ENCODE measurements around the gene CDH13. TPM values are rescaled to one million over a fixed set of nuclear protein-coding genes. Genes with fewer than 3 reads are reported as not detected.

Gene CDH13
- total and polyA plus RNA-seq, 12 donors: 0.86 to 30.6 (median 2.4) TPM

GRCh38 chr16:82971126-82971525 is 344.4 kb downstream of the CDH13 start:
- Histone ChIP-seq H3K4me1 (replicated peaks in 1 of 2) (no peaks in the 10 kb centered on the region), H3K27me3 (no peaks in the 10 kb centered on the region), H3K27ac (no peak overlapping the region), H3K9me3 (replicated peaks in 1 of 3) (no peaks in the 10 kb centered on the region), H3K36me3 (replicated peaks in 1 of 2) (no peaks in the 10 kb centered on the region), H3K4me3 (no peak overlapping the region)
- no peak for DNase-seq
- WGBS, 4 donors: 70 to 77% (median 73%) methylated on average over 5 of the region's 5 CpGs
- TF ChIP-seq CTCF (IDR thresholded peaks at IDR 0.05) (no peak), POLR2A (IDR thresholded peaks at IDR 0.05) (no peak)
- intact Hi-C loops (cut with DNase I): no loop called here

GRCh38 chr16:82972331-82972919 is 345.7 kb downstream of the CDH13 start:
- Histone ChIP-seq H3K27ac (no peak overlapping the region), H3K36me3 (replicated peaks in 1 of 2) (no peaks in the 10 kb centered on the region), H3K4me3 (no peak overlapping the region), H3K27me3 (no peaks in the 10 kb centered on the region), H3K9me3 (replicated peaks in 1 of 3) (no peaks in the 10 kb centered on the region), H3K4me1 (replicated peaks in 1 of 2) (no peaks in the 10 kb centered on the region)
- 54 to 76% (median 71%) methylated on average over 2 to 4 of the region's 4 CpGs for WGBS, 4 donors
- DNase-seq: no peak
- TF ChIP-seq POLR2A (IDR thresholded peaks at IDR 0.05) (no peak), CTCF (IDR thresholded peaks at IDR 0.05) (no peak)
- intact Hi-C loops (cut with DNase I): no loop called here

- TF ChIP-seq CTCF (IDR thresholded peaks at IDR 0.05) (no peak), POLR2A (IDR thresholded peaks at IDR 0.05) (no peak)
- H3K9me3 ChIP-seq (replicated peaks in 1 of 3): no peaks in the 10 kb centered on the region
- H3K4me3 ChIP-seq: no peak overlapping the region
- H3K27me3 ChIP-seq: no peaks in the 10 kb centered on the region
- no peak overlapping the region for H3K27ac ChIP-seq
- WGBS, 4 donors: 36 to 54% (median 49%) methylated on average over 4 of the region's 4 CpGs
- no peak for DNase-seq
- intact Hi-C loops (cut with DNase I): no loop called here
- H3K4me1 ChIP-seq (replicated peaks in 1 of 2): no peaks in the 10 kb centered on the region
- H3K36me3 ChIP-seq (replicated peaks in 1 of 2): no peaks in the 10 kb centered on the region
These were observed 352.8 kb downstream of the CDH13 start for GRCh38 chr16:82979406-82980111.

GRCh38 chr16:82980810-82981209 is 354.0 kb downstream of the CDH13 start:
- Histone ChIP-seq H3K4me3 (no peak overlapping the region), H3K27me3 (no peaks in the 10 kb centered on the region), H3K27ac (no peak overlapping the region), H3K9me3 (replicated peaks in 1 of 3) (no peaks in the 10 kb centered on the region), H3K4me1 (replicated peaks in 1 of 2) (no peaks in the 10 kb centered on the region), H3K36me3 (replicated peaks in 1 of 2) (no peaks in the 10 kb centered on the region)
- no peak for DNase-seq
- intact Hi-C loops (cut with DNase I): no loop called here
- TF ChIP-seq CTCF (IDR thresholded peaks at IDR 0.05) (no peak), POLR2A (IDR thresholded peaks at IDR 0.05) (no peak)
- 45 to 63% (median 52%) methylated on average over 3 of the region's 3 CpGs for WGBS, 4 donors

Data from adrenal gland (tissue), 12 donors.